Keratinocyte (primary cell): ENCODE measurements around the gene GCNT4. TPM values are rescaled to one million over a fixed set of nuclear protein-coding genes. Genes with fewer than 3 reads are reported as not detected.

ENCODE experiments used
- DNase-seq: peaks from one replicate; pipeline ENCODE4 v3.0.0-alpha.2; 2011; ENCODE audit warnings: low read depth, missing footprints, low spot score
- FAIRE-seq: peaks from 2 replicates; lab custom pipeline; 2011; peaks lifted over from hg19 to GRCh38; lab: Jason Lieb, UNC
- H2AFZ ChIP-seq: 2 replicates; pipeline ENCODE4 v1.6.0; 2012; ENCODE audit warnings: low read length, control low read depth, inconsistent platforms; ENCODE audit not compliant: control insufficient read depth
- H3K27ac ChIP-seq: 2 replicates; pipeline ENCODE4 v1.5.1; 2011; ENCODE audit warnings: low read length; ENCODE audit not compliant: control insufficient read depth, insufficient read depth
- H3K27me3 ChIP-seq: 3 replicates; pipeline ENCODE4 v1.6.0; 2011; ENCODE audit warnings: low read length; ENCODE audit not compliant: control insufficient read depth, insufficient read depth; ENCODE audit errors: extremely low read depth
- H3K36me3 ChIP-seq, 2 experiments: 2 replicates in 1 of 2; 3 replicates in 1 of 2; pipeline ENCODE4 v1.5.1; 2011; ENCODE audit warnings: low read length in 2 of 2, mild to moderate bottlenecking in 1 of 2; ENCODE audit not compliant: control insufficient read depth in 2 of 2, insufficient read depth in 2 of 2; ENCODE audit errors: extremely low read depth in 1 of 2
- H3K4me1 ChIP-seq: 3 replicates; pipeline ENCODE4 v1.5.1; 2011; ENCODE audit warnings: low read length; ENCODE audit not compliant: control insufficient read depth, insufficient read depth; ENCODE audit errors: extremely low read depth
- H3K4me2 ChIP-seq: 3 replicates; pipeline ENCODE4 v1.6.0; 2011; ENCODE audit warnings: low read depth, low read length; ENCODE audit not compliant: control insufficient read depth, insufficient read depth; ENCODE audit errors: extremely low read depth
- H3K4me3 ChIP-seq, 3 experiments: fragments of 200-600 bp in 1 of 3; sonication (generic) in 1 of 3; 2 replicates in 2 of 3; 3 replicates in 1 of 3; pipeline ENCODE4 v1.5.1; 2011 to 2016; ENCODE audit warnings: low read length in 3 of 3, mild to moderate bottlenecking in 3 of 3, control low read depth in 2 of 3, inconsistent platforms in 1 of 3, low read depth in 1 of 3, mixed read lengths in 1 of 3, mixed run types in 1 of 3, moderate library complexity in 1 of 3; ENCODE audit not compliant: control insufficient read depth in 2 of 3, insufficient read depth in 2 of 3; ENCODE audit errors: extremely low read depth in 1 of 3
- H3K79me2 ChIP-seq: 2 replicates; pipeline ENCODE4 v1.6.0; 2012; ENCODE audit warnings: low read length; ENCODE audit not compliant: control insufficient read depth, insufficient read depth
- H3K9ac ChIP-seq: 3 replicates; pipeline ENCODE4 v1.6.0; 2011; ENCODE audit warnings: low read length; ENCODE audit not compliant: control insufficient read depth, insufficient read depth; ENCODE audit errors: extremely low read depth
- H3K9me1 ChIP-seq: 3 replicates; pipeline ENCODE4 v1.6.0; 2011; ENCODE audit warnings: low read length; ENCODE audit not compliant: control insufficient read depth, insufficient read depth; ENCODE audit errors: extremely low read depth
- H3K9me3 ChIP-seq: 2 replicates; pipeline ENCODE4 v1.5.1; 2012; ENCODE audit warnings: low read depth, low read length; ENCODE audit not compliant: control insufficient read depth
- H4K20me1 ChIP-seq: 3 replicates; pipeline ENCODE4 v1.6.0; 2011; ENCODE audit warnings: low read length; ENCODE audit not compliant: control insufficient read depth, insufficient read depth; ENCODE audit errors: extremely low read depth
- CTCF ChIP-seq, 3 experiments: IDR thresholded peaks in 1 of 3; conservative IDR thresholded peaks in 1 of 3; optimal IDR thresholded peaks in 1 of 3; 2 replicates in 2 of 3; 3 replicates in 1 of 3; pipeline versions ENCODE3 to v1.5.1; 2011; ENCODE audit warnings: low read length in 3 of 3, mild to moderate bottlenecking in 3 of 3, moderate library complexity in 2 of 3, control low read depth in 1 of 3, inconsistent platforms in 1 of 3; ENCODE audit not compliant: insufficient read depth in 2 of 3; ENCODE audit errors: extremely low read depth in 1 of 3
- EZH2 ChIP-seq: IDR thresholded peaks from one replicate; pipeline ENCODE4 v1.6.1; 2012; ENCODE audit warnings: inconsistent platforms, mild to moderate bottlenecking, low read length, moderate library complexity
- dilution Hi-C: fragments of 300-500 bp; cut with MboI; formaldehyde crosslinking; loops from one replicate; pipeline ENCODE4 v1.7.0; 2020; ENCODE audit warnings: low sequenced_read_pairs; ENCODE audit not compliant: extremely low pct_ligation_motif_present
- polyA plus RNA-seq, 5 experiments: library from polyadenylated mRNA; depleted of rRNA in 3 of 5; stranded (reverse) in 3 of 5; stranded (forward) in 1 of 5; unstranded in 1 of 5; fragments of >200 nt; gene quantifications; 1 replicate in 1 of 5; 2 replicates in 3 of 5; 3 replicates in 1 of 5; pipeline versions ENCODE4 v1.2.1 to v1.2.3, GENCODE V29; 2011 to 2012; ENCODE audit warnings: missing spikeins in 2 of 5, low read depth in 1 of 5, low replicate concordance in 1 of 5

The GCNT4 gene
- polyA plus RNA-seq, 1 donor (not counting 4 experiments of a cell fraction or from before 2014, with no cell fraction given) = 3.2 TPM

- Histone ChIP-seq H3K9ac (no peak overlapping the region), H3K4me3 (no peak overlapping the region), H3K79me2 (no peaks in the 10 kb centered on the region), H3K4me1 (no peaks in the 10 kb centered on the region), H2AFZ (no peak overlapping the region), H3K4me2 (no peak overlapping the region), H3K36me3 (no peaks in the 10 kb centered on the region), H3K27me3 (no peaks in the 10 kb centered on the region), H3K27ac (no peak overlapping the region), H4K20me1 (no peaks in the 10 kb centered on the region), H3K9me3 (no peaks in the 10 kb centered on the region), H3K9me1 (no peaks in the 10 kb centered on the region)
- DNase-seq (no peak), FAIRE-seq (no peak)
- TF ChIP-seq EZH2 (no peak), CTCF (optimal IDR thresholded peaks at IDR 0.05 in 1 of 3, IDR thresholded peaks at IDR 0.05 in 1 of 3, conservative IDR thresholded peaks at IDR 0.05 in 1 of 3; ENCODE audit: extremely low read depth in 1 of 3, insufficient read depth in 2 of 3, low read length in 3 of 3) (no peak)
- dilution Hi-C loops = no loop called here
Measured at GRCh38 chr5:75067434-75067833, 15.1 kb upstream of the GCNT4 start.

- Histone ChIP-seq H3K4me2 (no peak overlapping the region), H3K9me3 (no peaks in the 10 kb centered on the region), H3K27me3 (no peaks in the 10 kb centered on the region), H3K9me1 (no peaks in the 10 kb centered on the region), H3K36me3 (no peaks in the 10 kb centered on the region), H2AFZ (no peak overlapping the region), H3K4me3 (no peak overlapping the region), H4K20me1 (no peaks in the 10 kb centered on the region), H3K79me2 (no peaks in the 10 kb centered on the region), H3K4me1 (no peaks in the 10 kb centered on the region), H3K27ac (no peak overlapping the region), H3K9ac (no peak overlapping the region)
- dilution Hi-C loops = no loop called here
- TF ChIP-seq EZH2 = no peak
- no peak for TF ChIP-seq CTCF (optimal IDR thresholded peaks at IDR 0.05 in 1 of 3, IDR thresholded peaks at IDR 0.05 in 1 of 3, conservative IDR thresholded peaks at IDR 0.05 in 1 of 3; ENCODE audit: extremely low read depth in 1 of 3, insufficient read depth in 2 of 3, low read length in 3 of 3)
- FAIRE-seq = no peak
- DNase-seq = no peak
Measured at GRCh38 chr5:75062925-75063531, 10.7 kb upstream of the GCNT4 start.
